Measurements from ENCODE around the gene FBXO47. TPM values are rescaled to one million over a fixed set of nuclear protein-coding genes. Genes with fewer than 3 reads are reported as not detected.

The FBXO47 gene
- total and polyA plus RNA-seq, 2 of the 4 experiments (the other 2 are of a cell fraction), result under 0.01 TPM; not detected in 1

DNA sequence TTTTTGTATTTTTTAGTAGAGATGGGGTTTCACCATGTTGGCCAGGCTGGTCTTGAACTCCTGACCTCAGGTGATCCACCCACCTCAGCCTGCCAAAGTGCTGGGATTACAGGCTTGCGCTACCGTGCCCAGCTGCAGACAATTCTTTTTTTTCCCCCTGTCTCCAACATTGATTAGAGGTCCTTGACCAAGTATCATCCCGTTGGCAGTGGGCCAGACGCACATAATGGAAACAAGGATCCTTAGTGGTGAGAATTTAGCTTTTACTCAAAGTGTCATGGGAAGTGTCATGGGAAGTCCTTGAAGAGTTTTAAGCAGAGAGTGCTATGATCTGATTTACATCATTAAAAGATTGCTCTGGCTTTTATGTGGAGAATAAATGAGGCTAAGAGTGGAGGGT lies 2.1 kb upstream of the FBXO47 start:
- Histone ChIP-seq H3K79me1 (ENCODE audit: low read depth in 1 of 2, low read length in 2 of 2) (no peaks in the 10 kb centered on the region), H3K9ac (ENCODE audit: low read depth, low read length) (no peak overlapping the region), H4K91ac (ENCODE audit: insufficient read depth, low read depth, low read length) (no peak overlapping the region), H3K23ac (ENCODE audit: low read depth, low read length) (no peak overlapping the region), H3K9me1 (ENCODE audit: insufficient read depth, low read length) (peaks cover 6% of the 10 kb centered on the region; the same call in 1 of the 2 replicates), H2BK15ac (ENCODE audit: low read depth, low read length) (no peak overlapping the region; the same call in 2 of the 3 replicates), H2BK20ac (ENCODE audit: low read depth, low read length) (no peak overlapping the region), H4K5ac (ENCODE audit: low read depth, low read length) (no peak overlapping the region), H3K27ac (ENCODE audit: insufficient read depth, low read length) (no peak overlapping the region), H3K9me3 (ENCODE audit: control insufficient read depth, insufficient read depth, low read length) (no peaks in the 10 kb centered on the region), H3K18ac (ENCODE audit: low read depth, low read length) (no peak overlapping the region), H4K20me1 (ENCODE audit: insufficient read depth, low read length) (no peaks in the 10 kb centered on the region), H4K8ac (ENCODE audit: low read depth in 2 of 2, low read length in 2 of 2) (no peak overlapping the region), H2AK9ac (replicated peaks; ENCODE audit: low read depth, low read length, poor library complexity) (no peak overlapping the region), H3K27me3 (ENCODE audit: control insufficient read depth, insufficient read depth, low read length) (no peaks in the 10 kb centered on the region), H3K36me3 (ENCODE audit: control insufficient read depth, insufficient read depth, low read length) (no peaks in the 10 kb centered on the region), H3K56ac (ENCODE audit: extremely low read depth, insufficient read depth, low read length) (no peak overlapping the region), H2BK5ac (ENCODE audit: low read depth, low read length, poor library complexity, severe bottlenecking) (no peak overlapping the region), H3K4ac (ENCODE audit: low read depth, low read length) (no peak overlapping the region), H3K4me3 (ENCODE audit: insufficient read depth, low read depth, low read length) (no peak overlapping the region), H2AFZ (replicated peaks; ENCODE audit: low read length, poor library complexity) (no peak overlapping the region), H3K14ac (replicated peaks; ENCODE audit: low read depth, low read length) (no peak overlapping the region), H3K4me2 (ENCODE audit: low read depth, low read length) (no peak overlapping the region), H2BK120ac (ENCODE audit: low read depth, low read length) (no peak overlapping the region), H3K4me1 (ENCODE audit: control insufficient read depth, insufficient read depth, low read length) (no peaks in the 10 kb centered on the region; the same call in 1 of the 2 replicates), H2AK5ac (ENCODE audit: low read depth, low read length) (no peak overlapping the region)
- ATAC-seq (ENCODE audit: low read depth), result no peak
- 80% methylated on average over 2 of the region's 4 CpGs; no CpG with 5 or more reads in 1 of the 2 experiments for WGBS, 2 experiments (ENCODE audit: extremely low coverage in 2 of 2, insufficient read length in 1 of 2)
- ChIA-PET CTCF (no interaction called here), POLR2A (ENCODE audit: unreplicated experiment) (no interaction called here)
- TF ChIP-seq RFX5 (IDR thresholded peaks at IDR 0.05; ENCODE audit: low read depth, low read length) (no peak), ELK1 (IDR thresholded peaks at IDR 0.05; ENCODE audit: borderline replicate concordance, low read depth, low read length) (no peak), RAD21 (IDR thresholded peaks at IDR 0.05; ENCODE audit: low read length) (no peak), CTCF (conservative IDR thresholded peaks at IDR 0.05; ENCODE audit: low read depth, low read length) (no peak), RCOR1 (IDR thresholded peaks at IDR 0.05; ENCODE audit: insufficient replicate concordance, low read length) (no peak), CEBPB (IDR thresholded peaks at IDR 0.05; ENCODE audit: low read depth, low read length) (no peak), MAZ (IDR thresholded peaks at IDR 0.05; ENCODE audit: borderline replicate concordance, low read depth, low read length) (no peak), NFE2L2 (IDR thresholded peaks at IDR 0.05; ENCODE audit: low read depth, low read length) (no peak), SMC3 (IDR thresholded peaks at IDR 0.05; ENCODE audit: low read depth, low read length) (no peak), POLR2A (IDR thresholded peaks at IDR 0.05; ENCODE audit: low read depth, low read length) (no peak), CHD1 (IDR thresholded peaks at IDR 0.05; ENCODE audit: low read depth, low read length) (no peak)
- BruUV-seq (replicated peaks), result no TSS peak
- in situ Hi-C loops (cut with MboI; ENCODE audit: low sequenced_read_pairs), result no loop called here
- intact Hi-C loops (cut with micrococcal nuclease), result no loop called here
- no peak for DNase-seq
- dilution Hi-C loops (cut with HindIII; ENCODE audit: low sequenced_read_pairs, unreplicated experiment), result no loop called here
